ACC112 (cell line): ENCODE data around the gene RAB3GAP1.
"Not testable (repeated sequence)": the region's sequence is repeated elsewhere in the genome, so short reads cannot be mapped to it uniquely, and the experiment has no call there.

Experiments used
- H2AFZ ChIP-seq: fragments of 200-600 bp; sonication (generic); one replicate; pipeline ENCODE4 v1.6.0; 2017; ENCODE audit warnings: antibody characterized with exemption, low read length; ENCODE audit not compliant: unreplicated experiment
- H3K27ac ChIP-seq: fragments of 200-600 bp; sonication (generic); 2 replicates; pipeline ENCODE4 v1.5.1; 2014; ENCODE audit warnings: low read depth, mild to moderate bottlenecking, antibody characterized with exemption, low read length, moderate library complexity
- H3K27me3 ChIP-seq: fragments of 200-600 bp; sonication (generic); 2 replicates; pipeline ENCODE4 v1.6.1; 2014; ENCODE audit warnings: mild to moderate bottlenecking, antibody characterized with exemption, low read length, moderate library complexity, mixed read lengths; ENCODE audit not compliant: insufficient read depth
- H3K36me3 ChIP-seq: fragments of 200-600 bp; sonication (generic); 2 replicates; pipeline ENCODE4 v1.6.1; 2016; ENCODE audit warnings: mild to moderate bottlenecking, antibody characterized with exemption, low read length, moderate library complexity, mixed read lengths; ENCODE audit not compliant: insufficient read depth
- H3K4me1 ChIP-seq: fragments of 200-600 bp; sonication (generic); one replicate; pipeline ENCODE4 v1.6.1; 2016; ENCODE audit warnings: low read length, mixed read lengths; ENCODE audit not compliant: insufficient read depth, unreplicated experiment, control insufficient read depth
- H3K4me3 ChIP-seq: fragments of 200-600 bp; sonication (generic); 2 replicates; pipeline ENCODE4 v1.5.1; 2014; ENCODE audit warnings: mild to moderate bottlenecking, low read depth, low read length
- H3K79me2 ChIP-seq: fragments of 200-600 bp; sonication (generic); one replicate; pipeline ENCODE4 v1.6.0; 2016; ENCODE audit warnings: low read length; ENCODE audit not compliant: control insufficient read depth, unreplicated experiment, insufficient read depth

The RAB3GAP1 gene

GRCh38 chr2:135105513-135106316, 53.6 kb downstream of the RAB3GAP1 start:
- H3K27me3 ChIP-seq, H3K79me2 ChIP-seq, H3K4me1 ChIP-seq, H3K27ac ChIP-seq, H2AFZ ChIP-seq, H3K4me3 ChIP-seq: not testable (repeated sequence)
- peaks cover 18% of the 10 kb centered on the region for H3K36me3 ChIP-seq

- no peaks in the 10 kb centered on the region for H3K79me2 ChIP-seq
- no peak overlapping the region for H2AFZ ChIP-seq
- H3K36me3 ChIP-seq, result peaks cover 7% of the 10 kb centered on the region
- no peaks in the 10 kb centered on the region for H3K27me3 ChIP-seq
- no peak overlapping the region for H3K4me3 ChIP-seq
- H3K4me1 ChIP-seq, result no peaks in the 10 kb centered on the region
- H3K27ac ChIP-seq, result no peak overlapping the region
These were observed 61.2 kb downstream of the RAB3GAP1 start for GRCh38 chr2:135113322-135113721.

GRCh38 chr2:135119582-135119981, 67.5 kb downstream of the RAB3GAP1 start:
- H3K4me3 ChIP-seq, result no peak overlapping the region
- peaks cover 1% of the 10 kb centered on the region for H3K4me1 ChIP-seq
- no peak overlapping the region for H2AFZ ChIP-seq
- no peaks in the 10 kb centered on the region for H3K79me2 ChIP-seq
- H3K27me3 ChIP-seq, result no peaks in the 10 kb centered on the region
- no peak overlapping the region for H3K27ac ChIP-seq
- H3K36me3 ChIP-seq, result peaks cover 4% of the 10 kb centered on the region; the same call in 1 of the 2 replicates

GRCh38 chr2:135121016-135121657, 69.0 kb downstream of the RAB3GAP1 start:
- H3K79me2 ChIP-seq, result no peaks in the 10 kb centered on the region
- H3K27ac ChIP-seq, result no peak overlapping the region

GRCh38 chr2:135121658-135122039, 69.6 kb downstream of the RAB3GAP1 start:
- peaks cover 18% of the 10 kb centered on the region for H3K36me3 ChIP-seq
- not testable (repeated sequence) for H3K79me2 ChIP-seq, H3K4me1 ChIP-seq, H2AFZ ChIP-seq, H3K27ac ChIP-seq, H3K4me3 ChIP-seq, H3K27me3 ChIP-seq

More at GRCh38 chr2:135121016-135121657, 69.0 kb downstream of the RAB3GAP1 start:
- H3K4me1 ChIP-seq, result peaks cover 10% of the 10 kb centered on the region
- H3K4me3 ChIP-seq, result no peak overlapping the region
- no peak overlapping the region for H2AFZ ChIP-seq
- peaks cover 13% of the 10 kb centered on the region; the same call in 1 of the 2 replicates for H3K36me3 ChIP-seq
- no peaks in the 10 kb centered on the region for H3K27me3 ChIP-seq

GRCh38 chr2:135124924-135125886, 73.1 kb downstream of the RAB3GAP1 start:
- Histone ChIP-seq H3K27ac (peak overlapping the region; percentile 23), H3K4me3 (no peak overlapping the region), H3K36me3 (peaks cover 27% of the 10 kb centered on the region), H2AFZ (no peak overlapping the region), H3K4me1 (peaks cover 10% of the 10 kb centered on the region), H3K79me2 (no peaks in the 10 kb centered on the region), H3K27me3 (no peaks in the 10 kb centered on the region)

- H3K27me3 ChIP-seq, result no peaks in the 10 kb centered on the region
- peaks cover 10% of the 10 kb centered on the region for H3K4me1 ChIP-seq
- H3K27ac ChIP-seq, result no peak overlapping the region
- H3K4me3 ChIP-seq, result no peak overlapping the region
- H3K36me3 ChIP-seq, result peaks cover 29% of the 10 kb centered on the region
- no peaks in the 10 kb centered on the region for H3K79me2 ChIP-seq
- no peak overlapping the region for H2AFZ ChIP-seq
These were observed 73.8 kb downstream of the RAB3GAP1 start for GRCh38 chr2:135125940-135126339.

GRCh38 chr2:135130751-135131150, 78.7 kb downstream of the RAB3GAP1 start:
- H3K27me3 ChIP-seq, result no peaks in the 10 kb centered on the region
- peaks cover 45% of the 10 kb centered on the region for H3K36me3 ChIP-seq

GRCh38 chr2:135132314-135132713, 80.2 kb downstream of the RAB3GAP1 start:
- no peak overlapping the region for H2AFZ ChIP-seq
- H3K4me3 ChIP-seq, result no peak overlapping the region
- no peak overlapping the region for H3K27ac ChIP-seq
- no peaks in the 10 kb centered on the region for H3K79me2 ChIP-seq
- no peaks in the 10 kb centered on the region for H3K4me1 ChIP-seq
- peaks cover 38% of the 10 kb centered on the region for H3K36me3 ChIP-seq
- no peaks in the 10 kb centered on the region for H3K27me3 ChIP-seq

More at GRCh38 chr2:135130751-135131150, 78.7 kb downstream of the RAB3GAP1 start:
- no peak overlapping the region for H2AFZ ChIP-seq
- H3K4me1 ChIP-seq, result no peaks in the 10 kb centered on the region
- no peak overlapping the region for H3K27ac ChIP-seq
- no peak overlapping the region for H3K4me3 ChIP-seq
- no peaks in the 10 kb centered on the region for H3K79me2 ChIP-seq

- Histone ChIP-seq H3K27ac (no peak overlapping the region), H3K27me3 (no peaks in the 10 kb centered on the region), H3K4me1 (peaks cover 4% of the 10 kb centered on the region), H3K36me3 (peaks cover 47% of the 10 kb centered on the region), H3K4me3 (no peak overlapping the region), H2AFZ (no peak overlapping the region), H3K79me2 (peaks cover 3% of the 10 kb centered on the region)
These were observed 88.5 kb downstream of the RAB3GAP1 start for GRCh38 chr2:135140606-135141005.
